ENCODE measurements around the gene KRT39.

- TF ChIP-seq ZNF263 (CRISPR knock-in tag; IDR thresholded peaks at IDR 0.05; ENCODE audit: low read depth) (no peak), SP1 (CRISPR knock-in tag; conservative IDR thresholded peaks at IDR 0.05) (no peak), CTCF (IDR thresholded peaks at IDR 0.05) (no peak), IRF2 (CRISPR knock-in tag; IDR thresholded peaks at IDR 0.05; ENCODE audit: borderline replicate concordance, low read depth) (no peak), MYBL2 (CRISPR knock-in tag; IDR thresholded peaks at IDR 0.05) (no peak), IRF1 (CRISPR knock-in tag; IDR thresholded peaks at IDR 0.05) (no peak), MAX (CRISPR knock-in tag; IDR thresholded peaks at IDR 0.05) (no peak), TEAD1 (CRISPR knock-in tag; IDR thresholded peaks at IDR 0.05) (no peak), ATF3 (CRISPR knock-in tag; conservative IDR thresholded peaks at IDR 0.05) (no peak), E2F1 (CRISPR knock-in tag; IDR thresholded peaks at IDR 0.05) (no peak), ZNF232 (CRISPR knock-in tag; IDR thresholded peaks at IDR 0.05) (no peak)
Measured at GRCh38 chr17:41001795-41002194, 35.0 kb upstream of the KRT39 start.
